ENCODE measurements around the gene STK10. TPM values are rescaled to one million over a fixed set of nuclear protein-coding genes. Genes with fewer than 3 reads are reported as not detected.

STK10 gene
- polyA plus RNA-seq, 3 donors, result 21.5 to 180 (median 47.4) TPM

DNA sequence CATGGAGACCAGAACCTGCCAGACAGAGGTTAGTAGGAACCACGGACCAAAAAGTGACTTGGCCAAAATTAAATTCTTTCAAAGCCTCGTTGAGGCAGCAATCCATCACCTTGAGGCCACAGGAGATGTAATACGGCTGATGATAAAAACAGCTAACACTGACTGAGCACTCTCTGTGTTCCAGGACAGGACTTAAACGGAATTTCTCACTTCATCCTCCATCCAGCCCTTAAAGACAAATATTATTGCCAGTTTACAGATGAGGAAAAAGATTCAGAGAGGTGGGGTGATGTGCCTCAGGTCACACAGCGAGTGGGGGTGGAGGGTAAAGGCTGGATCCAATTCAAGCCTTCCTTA is 25.1 kb downstream of the STK10 start:
- no peaks in the 10 kb centered on the region for H3K9me3 ChIP-seq (replicated peaks in 1 of 2; ENCODE audit: control insufficient read depth in 1 of 2, insufficient read depth in 1 of 2, low read length in 2 of 2)
- peaks cover 100% of the 10 kb centered on the region for H4K20me1 ChIP-seq (ENCODE audit: insufficient read depth, low read length)
- 42% methylated on average over 2 of the region's 5 CpGs for WGBS (ENCODE audit: insufficient coverage)
- peaks cover 100% of the 10 kb centered on the region for H3K79me2 ChIP-seq (ENCODE audit: insufficient read depth, low read length)
- no peaks in the 10 kb centered on the region for H3K27me3 ChIP-seq (ENCODE audit: control insufficient read depth in 2 of 2, insufficient read depth in 2 of 2, low read length in 2 of 2)
- H3K27me3 Mint-ChIP-seq (ENCODE audit: low read depth in 3 of 3), result peaks cover 0 to 1% (median 0%) of the 10 kb centered on the region in 3 donors
- peaks cover 24 to 58% of the 10 kb centered on the region in 2 donors for H3K4me1 ChIP-seq (ENCODE audit: control insufficient read depth in 1 of 2, insufficient read depth in 2 of 2, low read length in 2 of 2)
- H3K4me2 ChIP-seq (replicated peaks; ENCODE audit: extremely low read depth, low read length, poor library complexity, severe bottlenecking), result no peak overlapping the region
- no peak overlapping the region for H3K9ac ChIP-seq (ENCODE audit: insufficient read depth, low read length, poor library complexity, severe bottlenecking)
- peak overlapping the region in 1 of 2 donors; percentile 68 for H3K27ac ChIP-seq (ENCODE audit: low read depth in 1 of 2, low read length in 2 of 2)
- H3K27ac Mint-ChIP-seq, result peak overlapping the region; percentile 4 to 67 (median 33)
- intact Hi-C loops (cut with micrococcal nuclease), result no loop called here
- peaks cover 59% of the 10 kb centered on the region for H3K4me1 Mint-ChIP-seq
- TF ChIP-seq, protein P1, sequence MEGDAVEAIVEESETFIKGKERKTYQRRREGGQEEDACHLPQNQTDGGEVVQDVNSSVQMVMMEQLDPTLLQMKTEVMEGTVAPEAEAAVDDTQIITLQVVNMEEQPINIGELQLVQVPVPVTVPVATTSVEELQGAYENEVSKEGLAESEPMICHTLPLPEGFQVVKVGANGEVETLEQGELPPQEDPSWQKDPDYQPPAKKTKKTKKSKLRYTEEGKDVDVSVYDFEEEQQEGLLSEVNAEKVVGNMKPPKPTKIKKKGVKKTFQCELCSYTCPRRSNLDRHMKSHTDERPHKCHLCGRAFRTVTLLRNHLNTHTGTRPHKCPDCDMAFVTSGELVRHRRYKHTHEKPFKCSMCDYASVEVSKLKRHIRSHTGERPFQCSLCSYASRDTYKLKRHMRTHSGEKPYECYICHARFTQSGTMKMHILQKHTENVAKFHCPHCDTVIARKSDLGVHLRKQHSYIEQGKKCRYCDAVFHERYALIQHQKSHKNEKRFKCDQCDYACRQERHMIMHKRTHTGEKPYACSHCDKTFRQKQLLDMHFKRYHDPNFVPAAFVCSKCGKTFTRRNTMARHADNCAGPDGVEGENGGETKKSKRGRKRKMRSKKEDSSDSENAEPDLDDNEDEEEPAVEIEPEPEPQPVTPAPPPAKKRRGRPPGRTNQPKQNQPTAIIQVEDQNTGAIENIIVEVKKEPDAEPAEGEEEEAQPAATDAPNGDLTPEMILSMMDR (IDR thresholded peaks at IDR 0.05), result no peak
- peaks cover 0 to 2% (median 0%) of the 10 kb centered on the region in 7 donors for H3K9me3 Mint-ChIP-seq
- H3K36me3 ChIP-seq (replicated peaks in 1 of 2; ENCODE audit: control insufficient read depth in 1 of 2, insufficient read depth in 2 of 2, low read length in 2 of 2), result peaks cover 10 to 75% of the 10 kb centered on the region in 2 donors
- no peak overlapping the region for H2AFZ ChIP-seq (ENCODE audit: insufficient read depth, low read depth, low read length, poor library complexity, severe bottlenecking)
- no peak overlapping the region for H3K4me3 Mint-ChIP-seq
- peaks cover 46 to 58% of the 10 kb centered on the region in 2 donors for H3K36me3 Mint-ChIP-seq
- no peak for DNase-seq
- no peak overlapping the region for H3K4me3 ChIP-seq (replicated peaks in 1 of 3; ENCODE audit: low read depth in 2 of 3, low read length in 3 of 3)

DNA sequence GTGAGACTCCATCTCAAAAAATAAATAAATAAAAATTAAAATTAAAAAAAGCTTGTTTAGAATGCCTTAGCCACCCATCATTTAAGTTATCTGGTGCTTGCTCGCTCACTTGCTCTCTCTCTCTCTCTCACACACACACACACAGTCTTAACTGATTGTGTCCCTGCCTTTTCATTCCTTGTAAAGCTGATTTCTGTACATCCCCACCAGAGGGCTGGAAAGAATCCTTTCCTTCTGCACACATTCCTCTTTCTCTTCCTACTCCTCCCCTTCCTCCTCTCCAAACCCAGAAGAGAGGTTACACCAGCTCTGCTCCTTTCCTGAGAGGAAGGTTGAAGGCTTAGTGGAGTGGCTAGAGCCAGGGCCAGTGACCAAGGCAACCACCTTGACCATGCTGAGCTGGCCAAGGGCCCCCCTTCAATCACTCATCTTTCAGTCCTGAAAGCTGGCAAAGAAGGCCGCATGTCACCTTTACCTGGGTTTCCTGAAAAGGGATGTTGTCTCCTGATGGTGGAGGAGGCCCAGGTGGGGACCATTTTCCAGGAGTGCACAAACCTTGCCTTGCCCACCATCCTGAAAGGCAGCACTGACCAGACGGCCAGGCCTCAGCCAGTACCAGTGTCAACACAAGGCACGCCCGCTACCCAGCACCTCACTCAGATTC is 25.6 kb downstream of the STK10 start:
- Mint-ChIP-seq H3K36me3 (peaks cover 49 to 60% of the 10 kb centered on the region in 2 donors), H3K27ac (peak overlapping the region; percentile 22 to 88 (median 65)), H3K27me3 (ENCODE audit: low read depth in 3 of 3) (peaks cover 0 to 1% (median 0%) of the 10 kb centered on the region in 3 donors), H3K9me3 (peaks cover 0 to 2% (median 0%) of the 10 kb centered on the region in 7 donors), H3K4me3 (no peak overlapping the region), H3K4me1 (peaks cover 56% of the 10 kb centered on the region)
- H3K36me3 ChIP-seq (replicated peaks in 1 of 2; ENCODE audit: control insufficient read depth in 1 of 2, insufficient read depth in 2 of 2, low read length in 2 of 2), result peaks cover 7 to 75% of the 10 kb centered on the region in 2 donors
- H3K4me3 ChIP-seq (replicated peaks in 1 of 3; ENCODE audit: low read depth in 2 of 3, low read length in 3 of 3), result no peak overlapping the region
- WGBS (ENCODE audit: insufficient coverage), result 96% methylated on average over 4 of the region's 5 CpGs
- DNase-seq, result no peak
- peaks cover 100% of the 10 kb centered on the region for H3K79me2 ChIP-seq (ENCODE audit: insufficient read depth, low read length)
- peaks cover 100% of the 10 kb centered on the region for H4K20me1 ChIP-seq (ENCODE audit: insufficient read depth, low read length)
- no peak overlapping the region for H2AFZ ChIP-seq (ENCODE audit: insufficient read depth, low read depth, low read length, poor library complexity, severe bottlenecking)
- H3K9me3 ChIP-seq (replicated peaks in 1 of 2; ENCODE audit: control insufficient read depth in 1 of 2, insufficient read depth in 1 of 2, low read length in 2 of 2), result no peaks in the 10 kb centered on the region
- peaks cover 24 to 55% of the 10 kb centered on the region in 2 donors for H3K4me1 ChIP-seq (ENCODE audit: control insufficient read depth in 1 of 2, insufficient read depth in 2 of 2, low read length in 2 of 2)
- intact Hi-C loops (cut with micrococcal nuclease), result no loop called here
- TF ChIP-seq, protein P1 (IDR thresholded peaks at IDR 0.05), result no peak
- no peaks in the 10 kb centered on the region for H3K27me3 ChIP-seq (ENCODE audit: control insufficient read depth in 2 of 2, insufficient read depth in 2 of 2, low read length in 2 of 2)
- peak overlapping the region in 1 of 2 donors; percentile 68 for H3K27ac ChIP-seq (ENCODE audit: low read depth in 1 of 2, low read length in 2 of 2)
- H3K4me2 ChIP-seq (replicated peaks; ENCODE audit: extremely low read depth, low read length, poor library complexity, severe bottlenecking), result no peak overlapping the region
- H3K9ac ChIP-seq (ENCODE audit: insufficient read depth, low read length, poor library complexity, severe bottlenecking), result no peak overlapping the region
